VCaP (cell line): ENCODE measurements around the gene CACNA1I.

Source experiments
- H3K27ac ChIP-seq: fragments of 450-650 bp; 2 replicates; pipeline ENCODE4 v1.5.1; 2017
- TF ChIP-seq, protein P1 (sequence below): fragments of 450-650 bp; conservative IDR thresholded peaks from 2 replicates; pipeline ENCODE4 v1.5.1; 2017; ENCODE audit warnings: mild to moderate bottlenecking, moderate library complexity

Gene CACNA1I

DNA sequence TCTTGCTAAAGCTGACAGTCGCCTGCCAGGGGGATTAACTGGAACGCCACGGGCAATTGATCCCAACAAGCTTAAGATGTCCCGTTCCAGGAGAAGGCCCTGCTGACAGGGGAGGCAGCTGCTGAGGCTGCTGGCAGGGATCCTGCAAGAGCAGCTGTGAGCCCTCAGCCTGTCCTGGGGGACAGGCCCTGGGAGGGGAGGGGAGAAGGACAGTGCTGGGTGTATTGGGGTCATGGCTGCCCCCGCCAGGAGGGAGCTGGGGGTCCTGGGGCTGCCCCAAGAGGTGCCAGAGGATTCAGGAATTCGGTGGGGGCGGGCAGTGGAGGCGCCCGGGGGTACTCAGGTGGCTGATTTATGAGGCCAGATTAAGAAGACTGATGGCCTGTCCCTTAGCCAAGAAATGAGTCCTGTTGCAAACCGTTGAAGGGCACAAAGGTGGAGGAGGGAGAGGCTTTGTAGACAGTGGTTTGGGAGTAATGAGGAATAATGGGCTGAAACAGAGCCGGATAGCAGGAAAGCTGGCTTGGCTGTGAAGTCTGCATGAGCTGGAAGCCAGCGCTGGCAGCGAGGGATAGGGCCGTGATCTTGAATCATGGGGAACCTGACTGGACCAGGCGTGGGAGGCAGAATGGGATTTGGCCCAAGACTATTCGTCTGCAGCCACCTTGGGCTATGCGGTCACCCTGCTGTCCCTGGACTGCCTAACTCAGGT is 133.5 kb downstream of the CACNA1I start:
- H3K27ac ChIP-seq: no peak overlapping the region
- TF ChIP-seq, protein P1, sequence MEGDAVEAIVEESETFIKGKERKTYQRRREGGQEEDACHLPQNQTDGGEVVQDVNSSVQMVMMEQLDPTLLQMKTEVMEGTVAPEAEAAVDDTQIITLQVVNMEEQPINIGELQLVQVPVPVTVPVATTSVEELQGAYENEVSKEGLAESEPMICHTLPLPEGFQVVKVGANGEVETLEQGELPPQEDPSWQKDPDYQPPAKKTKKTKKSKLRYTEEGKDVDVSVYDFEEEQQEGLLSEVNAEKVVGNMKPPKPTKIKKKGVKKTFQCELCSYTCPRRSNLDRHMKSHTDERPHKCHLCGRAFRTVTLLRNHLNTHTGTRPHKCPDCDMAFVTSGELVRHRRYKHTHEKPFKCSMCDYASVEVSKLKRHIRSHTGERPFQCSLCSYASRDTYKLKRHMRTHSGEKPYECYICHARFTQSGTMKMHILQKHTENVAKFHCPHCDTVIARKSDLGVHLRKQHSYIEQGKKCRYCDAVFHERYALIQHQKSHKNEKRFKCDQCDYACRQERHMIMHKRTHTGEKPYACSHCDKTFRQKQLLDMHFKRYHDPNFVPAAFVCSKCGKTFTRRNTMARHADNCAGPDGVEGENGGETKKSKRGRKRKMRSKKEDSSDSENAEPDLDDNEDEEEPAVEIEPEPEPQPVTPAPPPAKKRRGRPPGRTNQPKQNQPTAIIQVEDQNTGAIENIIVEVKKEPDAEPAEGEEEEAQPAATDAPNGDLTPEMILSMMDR: no peak

DNA sequence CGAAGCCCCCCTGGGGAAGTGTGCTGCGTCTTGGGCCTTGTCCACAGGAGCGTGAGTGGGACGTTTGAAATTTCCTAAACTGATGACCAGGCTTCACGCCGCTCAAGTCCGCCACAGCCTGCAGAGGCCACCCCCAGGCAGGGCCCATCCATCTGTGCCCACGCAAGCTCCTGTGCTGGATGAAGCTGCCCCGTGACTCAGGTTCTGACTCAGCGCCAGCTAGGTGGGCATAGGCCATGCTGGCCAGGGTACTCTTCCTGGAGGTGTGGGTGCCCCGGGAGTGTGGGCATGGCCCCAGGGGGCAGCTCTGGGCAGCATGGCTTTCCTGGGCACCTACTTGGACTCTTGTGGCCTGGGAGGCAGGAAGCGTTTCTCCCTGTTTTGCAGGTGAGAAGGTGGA is 134.8 kb downstream of the CACNA1I start:
- no peak overlapping the region for H3K27ac ChIP-seq
- TF ChIP-seq, protein P1: no peak

DNA sequence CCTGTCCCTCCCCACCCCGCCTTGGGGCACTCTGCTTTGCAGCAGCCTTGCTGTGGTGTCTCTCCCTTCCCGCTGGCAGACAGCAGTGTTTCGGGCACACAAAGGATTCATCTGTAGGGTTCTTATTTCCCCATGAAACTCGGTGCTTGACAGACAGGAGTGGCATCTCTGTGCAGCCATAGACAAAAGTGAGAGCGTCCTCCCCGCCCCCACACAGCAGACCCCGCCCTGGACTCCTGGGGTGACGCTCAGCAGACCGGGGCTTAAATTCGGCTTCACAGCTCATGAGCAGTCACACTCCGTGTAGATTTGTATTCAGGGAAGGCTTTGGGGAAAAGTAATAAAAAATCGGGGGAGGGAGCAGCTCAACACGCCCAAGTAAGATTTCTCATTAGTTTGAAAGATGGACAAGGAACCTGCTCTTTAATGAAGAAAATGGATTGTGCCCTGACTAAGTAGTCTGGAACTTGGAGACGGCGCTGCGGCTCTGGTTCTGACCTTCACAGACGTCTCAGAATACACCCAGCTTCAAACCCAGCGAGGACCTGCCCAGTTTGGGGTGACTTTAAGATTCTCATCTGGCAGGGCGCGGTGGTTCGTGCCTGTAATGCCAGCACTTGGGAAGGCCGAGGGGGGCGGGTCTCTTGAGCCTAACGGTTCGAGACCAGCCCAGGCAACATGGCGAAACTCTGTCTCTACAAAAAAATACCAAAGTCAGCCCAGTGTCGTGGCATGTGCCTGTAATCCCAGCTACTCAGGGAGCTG is 136.0 kb downstream of the CACNA1I start:
- no peak overlapping the region for H3K27ac ChIP-seq

DNA sequence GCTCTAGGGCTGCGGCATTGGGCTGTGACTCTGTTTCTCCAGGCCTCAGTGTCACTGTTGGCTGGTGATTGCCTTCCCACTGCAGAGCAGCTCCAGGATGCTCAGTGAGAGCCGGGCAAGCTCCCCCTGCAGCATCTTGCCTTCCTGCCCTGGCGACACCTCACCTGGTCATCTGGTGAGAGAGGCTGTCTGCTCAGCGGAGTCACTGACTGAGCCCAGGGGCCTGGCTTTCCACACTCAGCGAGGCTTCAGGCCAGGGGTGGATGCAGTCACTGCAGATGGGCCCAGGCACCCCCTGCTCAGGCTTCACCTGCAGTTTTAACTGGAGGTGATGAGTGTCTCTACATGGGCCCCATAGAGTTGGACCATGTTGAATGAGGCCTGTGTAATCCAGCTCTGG is 136.8 kb downstream of the CACNA1I start:
- TF ChIP-seq, protein P1: no peak
- no peak overlapping the region for H3K27ac ChIP-seq

More for the DNA sequence above, 136.0 kb downstream of the CACNA1I start:
- TF ChIP-seq, protein P1: no peak

DNA sequence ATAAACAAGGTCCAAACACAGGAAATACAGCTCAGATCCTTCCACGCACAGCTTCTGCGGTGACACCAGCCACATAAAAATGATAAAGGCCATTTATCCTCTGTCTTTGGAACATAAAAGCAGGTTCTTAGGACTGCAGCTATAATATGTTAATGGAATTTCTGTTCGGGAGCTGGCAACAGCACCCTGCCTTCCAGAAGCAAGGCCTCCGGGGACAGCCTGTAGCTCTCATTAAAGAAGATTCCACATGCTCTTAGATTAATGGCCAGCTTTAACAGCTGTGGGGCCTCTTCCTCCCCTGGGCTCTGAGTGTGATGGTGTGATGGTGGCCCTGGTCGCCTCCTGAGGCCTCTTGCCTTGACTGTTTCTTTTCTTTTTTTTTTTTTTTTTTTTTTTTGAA is 137.3 kb downstream of the CACNA1I start:
- no peak overlapping the region for H3K27ac ChIP-seq
- TF ChIP-seq, protein P1: no peak

DNA sequence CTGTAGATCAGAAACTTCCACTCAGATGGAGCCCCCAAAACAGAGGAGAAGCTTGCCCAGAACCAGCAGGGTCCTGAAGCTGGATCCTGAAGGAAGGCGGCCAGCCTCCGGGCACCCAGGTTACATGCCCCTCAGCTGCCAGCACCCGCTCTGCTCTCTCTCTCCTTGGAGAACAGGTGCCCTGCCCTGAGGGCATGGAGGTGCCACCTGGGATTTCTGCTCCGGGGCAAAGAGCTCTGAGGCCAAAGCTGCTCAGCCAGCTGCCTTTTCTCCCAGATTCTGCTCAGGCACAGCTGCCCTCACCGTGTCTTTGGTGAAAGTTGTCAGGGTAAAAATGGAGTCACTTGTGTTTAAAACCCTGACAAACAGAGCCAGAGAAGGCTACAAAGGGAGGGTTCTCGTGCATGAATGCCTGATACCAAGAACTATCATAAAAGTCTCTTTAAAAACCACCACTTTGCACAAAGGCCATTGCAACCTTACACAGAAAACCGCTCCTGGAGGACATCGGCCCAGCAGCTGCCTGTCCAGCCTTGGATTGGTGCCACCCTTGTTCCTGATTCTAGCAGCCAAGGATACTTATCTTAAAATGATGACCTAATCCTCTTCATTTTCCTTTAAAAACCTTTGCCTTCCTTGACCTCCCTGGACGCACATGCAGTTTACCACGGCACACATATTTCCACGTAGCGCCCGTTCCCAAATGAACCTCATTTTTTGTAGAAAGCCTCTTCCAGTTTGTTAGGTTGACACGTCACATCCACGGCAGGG is 140.0 kb downstream of the CACNA1I start:
- TF ChIP-seq, protein P1: no peak
- no peak overlapping the region for H3K27ac ChIP-seq

DNA sequence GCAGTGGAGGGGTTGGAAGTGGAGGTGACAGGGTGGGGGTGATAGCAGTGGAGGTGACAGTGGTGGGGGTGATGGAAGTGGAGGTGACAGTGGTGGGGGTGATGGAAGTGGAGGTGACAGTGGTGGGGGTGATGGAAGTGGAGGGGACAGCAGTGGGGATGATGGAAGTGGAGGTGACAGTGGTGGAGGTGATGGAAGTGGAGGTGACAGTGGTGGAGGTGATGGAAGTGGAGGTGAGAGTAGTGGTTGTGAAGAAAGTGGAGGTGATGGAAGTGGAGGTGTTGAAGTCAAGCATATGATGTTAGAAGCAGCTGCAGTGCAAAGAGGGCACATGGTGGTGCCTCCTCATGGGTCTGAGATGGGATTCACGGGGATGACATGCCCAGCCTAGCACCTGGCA is 141.5 kb downstream of the CACNA1I start:
- TF ChIP-seq, protein P1: no peak
- no peak overlapping the region for H3K27ac ChIP-seq
